Measurements from ENCODE around the gene GPRC5B.

Gene GPRC5B

GRCh38 chr16:19919142-19919541 lies 34.5 kb upstream of the GPRC5B start:
- H3K4me3 ChIP-seq (ENCODE audit: low read depth, low read length) = no peak overlapping the region
- no peak for DNase-seq (ENCODE audit: low read depth)
- TF ChIP-seq CTCF (IDR thresholded peaks at IDR 0.05; ENCODE audit: low read depth, low read length, missing control alignments) = no peak

GRCh38 chr16:19916064-19916463 lies 31.4 kb upstream of the GPRC5B start:
- H3K4me3 ChIP-seq (ENCODE audit: low read depth, low read length) = no peak overlapping the region
- no peak for DNase-seq (ENCODE audit: low read depth)
- no peak for TF ChIP-seq CTCF (IDR thresholded peaks at IDR 0.05; ENCODE audit: low read depth, low read length, missing control alignments)

- no peak for TF ChIP-seq CTCF (IDR thresholded peaks at IDR 0.05; ENCODE audit: low read depth, low read length, missing control alignments)
- H3K4me3 ChIP-seq (ENCODE audit: low read depth, low read length) = no peak overlapping the region
- no peak for DNase-seq (ENCODE audit: low read depth)
Observed at GRCh38 chr16:19914877-19915276, 30.2 kb upstream of the GPRC5B start.

GRCh38 chr16:19913340-19913645 lies 28.6 kb upstream of the GPRC5B start:
- TF ChIP-seq CTCF (IDR thresholded peaks at IDR 0.05; ENCODE audit: low read depth, low read length, missing control alignments) = no peak
- no peak overlapping the region for H3K4me3 ChIP-seq (ENCODE audit: low read depth, low read length)
- no peak for DNase-seq (ENCODE audit: low read depth)

GRCh38 chr16:19912455-19913339 lies 28.0 kb upstream of the GPRC5B start:
- no peak overlapping the region for H3K4me3 ChIP-seq (ENCODE audit: low read depth, low read length)
- no peak for DNase-seq (ENCODE audit: low read depth)
- TF ChIP-seq CTCF (IDR thresholded peaks at IDR 0.05; ENCODE audit: low read depth, low read length, missing control alignments) = no peak

GRCh38 chr16:19911747-19912454 lies 27.3 kb upstream of the GPRC5B start:
- DNase-seq (ENCODE audit: low read depth) = no peak
- no peak overlapping the region for H3K4me3 ChIP-seq (ENCODE audit: low read depth, low read length)
- no peak for TF ChIP-seq CTCF (IDR thresholded peaks at IDR 0.05; ENCODE audit: low read depth, low read length, missing control alignments)
